CD1c-positive myeloid dendritic cell (primary cell): Measurements from ENCODE around the gene ZNF514.
"Not testable (repeated sequence)": the region's sequence is repeated elsewhere in the genome, so short reads cannot be mapped to it uniquely, and the experiment has no call there.

Experiments used
- DNase-seq: peaks from one replicate; pipeline ENCODE4 v3.0.0-alpha.2; 2016; ENCODE audit errors: extremely low spot score

The ZNF514 gene

DNA sequence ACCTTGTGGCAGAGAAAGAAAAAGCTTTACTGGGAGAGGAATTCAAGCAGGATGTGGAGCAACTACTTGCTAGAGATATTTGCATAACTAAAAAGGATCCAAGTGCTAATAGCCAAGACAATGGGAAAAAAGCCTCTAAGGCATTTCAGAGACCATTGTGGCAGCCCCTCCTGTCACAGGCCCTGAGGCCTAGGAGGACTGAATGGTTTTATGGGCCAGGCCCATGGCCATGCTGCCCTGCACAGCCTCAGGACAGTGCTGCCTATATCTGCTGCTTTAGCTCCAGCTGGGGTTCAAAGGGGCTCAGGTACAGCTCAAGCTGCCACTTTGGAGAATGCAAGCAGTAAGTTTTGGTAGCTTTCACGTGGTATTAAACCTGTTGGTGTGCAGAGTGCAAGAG is 20.9 kb downstream of the ZNF514 start:
- DNase-seq = no peak

DNA sequence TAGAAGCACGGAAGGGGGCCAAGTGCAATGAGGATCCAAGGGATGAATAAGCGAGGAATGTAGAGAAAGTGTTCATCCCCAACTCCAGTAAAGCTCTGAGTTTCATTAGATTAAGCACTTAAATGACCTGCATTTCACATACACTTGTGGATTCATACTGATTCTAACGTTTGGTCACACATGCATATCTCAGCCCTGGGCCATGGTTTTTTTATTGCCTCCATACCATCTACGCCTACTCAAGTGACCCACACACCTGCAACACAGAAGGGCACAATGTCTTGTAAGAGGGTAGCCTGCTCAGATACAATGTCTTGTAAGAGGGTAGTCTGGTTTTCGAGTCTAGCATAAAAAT is 37.5 kb downstream of the ZNF514 start:
- no peak for DNase-seq

DNA sequence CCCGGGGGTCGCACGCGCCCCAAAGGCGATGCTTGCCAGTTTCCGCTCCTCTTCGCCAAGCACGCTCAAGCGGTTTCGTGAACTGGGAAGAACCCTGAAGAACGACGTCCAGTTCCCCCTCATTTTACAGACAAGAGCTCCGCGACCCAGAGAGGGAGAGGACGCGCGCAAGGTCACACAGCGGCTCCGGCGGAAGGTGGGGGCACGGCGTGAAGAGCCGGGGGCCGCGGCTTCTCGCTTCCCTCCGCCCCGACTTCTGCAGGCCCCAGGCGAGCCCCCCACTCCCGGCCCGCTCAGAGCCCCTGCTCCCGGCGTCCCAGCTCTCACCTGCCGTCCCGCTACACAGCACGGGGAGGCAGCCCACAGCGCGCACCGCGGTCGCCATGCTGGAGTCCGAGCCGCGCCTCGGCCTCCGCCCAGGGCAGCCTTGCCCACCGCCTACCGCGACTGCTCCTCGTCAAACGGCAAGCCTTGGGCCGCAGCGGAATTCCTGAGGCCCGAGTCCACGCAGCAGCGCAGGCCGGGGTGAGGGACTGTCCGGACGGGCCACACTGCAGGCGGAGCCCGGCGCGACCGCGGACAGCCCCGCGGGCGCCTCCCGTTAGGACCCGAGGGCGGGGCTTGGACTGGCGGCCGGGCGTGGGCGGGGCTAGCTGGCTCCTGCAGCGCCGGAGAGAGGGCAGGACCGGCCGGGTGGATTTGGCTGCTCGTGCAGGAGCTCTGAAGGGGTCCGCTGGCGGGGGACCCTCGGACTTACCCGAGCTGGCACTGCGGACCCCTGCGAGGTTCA is 38.0 kb downstream of the ZNF514 start, which contains the start of gene MRPS5:
Gene MRPS5, minus strand, starts transcription at position 402 of the 790 bp plus-strand sequence. Its CDS starts 17 bp downstream, at position 385.
- peak; percentile 92 for DNase-seq

DNA sequence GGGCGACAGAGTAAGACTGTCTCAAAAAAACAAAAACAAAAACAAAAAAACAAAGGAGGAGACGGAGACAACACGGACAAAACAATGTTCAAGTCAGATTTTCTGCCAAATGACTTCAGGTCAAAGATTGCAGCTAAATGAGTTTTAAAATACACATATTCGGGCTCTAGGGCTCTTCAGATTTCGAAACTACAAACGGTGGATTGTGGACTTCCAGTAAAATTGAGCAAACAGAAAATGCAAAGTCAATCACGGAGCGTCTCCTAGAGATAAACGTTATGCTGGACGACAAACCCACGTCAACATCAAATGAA is 38.6 kb downstream of the ZNF514 start:
- no peak for DNase-seq

DNA sequence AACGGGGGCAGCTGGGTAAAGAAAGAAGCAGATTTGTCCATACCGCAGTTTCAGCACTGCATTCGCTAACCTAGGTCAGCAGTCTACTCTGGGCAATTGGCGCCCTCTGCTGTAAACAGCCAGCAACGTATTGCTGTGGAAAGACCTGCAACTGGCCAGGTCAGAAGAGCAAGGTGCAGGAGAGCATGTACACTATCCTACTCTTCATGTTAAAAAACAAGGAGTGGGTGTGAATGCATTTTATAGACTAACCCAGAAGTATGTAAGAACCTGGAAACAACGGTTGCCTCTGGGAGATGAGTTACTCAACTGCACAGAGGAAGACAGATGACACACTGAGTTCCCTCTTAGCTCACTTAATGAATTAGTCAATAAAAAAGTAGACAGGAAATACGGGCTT is 44.2 kb downstream of the ZNF514 start:
- peak; percentile 62 for DNase-seq

DNA sequence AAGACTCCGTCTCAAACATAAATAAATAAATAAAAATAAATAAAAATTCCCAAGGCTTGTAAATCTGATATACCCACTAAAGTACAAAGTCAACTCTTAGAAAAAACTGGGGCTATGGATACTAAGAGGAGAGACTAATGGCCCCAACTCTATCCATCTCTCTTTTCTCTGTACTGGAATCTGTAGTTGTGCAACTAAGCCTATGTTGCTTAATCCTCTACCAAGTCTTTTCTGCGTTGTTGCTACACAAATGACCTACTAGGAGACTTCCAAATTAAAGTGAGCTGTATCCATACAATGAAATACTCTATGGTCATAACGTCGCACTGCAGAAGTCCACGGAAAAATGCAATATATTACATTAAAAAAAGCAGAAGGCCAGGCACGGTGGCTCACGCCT is 46.2 kb downstream of the ZNF514 start:
- no peak for DNase-seq

DNA sequence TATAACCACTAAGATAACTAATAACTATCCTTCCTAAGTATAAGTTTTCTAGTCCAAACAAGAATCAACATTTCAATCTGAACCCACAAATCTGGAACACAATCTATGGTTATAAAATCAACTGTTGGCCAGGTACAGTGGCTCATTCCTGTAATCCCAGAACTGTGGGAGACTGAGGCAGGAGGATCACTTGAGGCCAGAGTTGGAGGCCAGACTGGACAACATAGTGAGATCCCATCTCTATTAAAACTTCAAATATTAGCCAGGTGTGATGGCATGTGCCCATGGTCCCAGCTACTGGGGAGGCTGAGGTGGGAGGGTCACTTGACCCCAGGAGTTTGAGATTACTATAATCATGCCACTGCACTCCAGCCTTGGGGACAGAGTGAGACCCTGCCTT is 49.3 kb downstream of the ZNF514 start:
- no peak for DNase-seq

DNA sequence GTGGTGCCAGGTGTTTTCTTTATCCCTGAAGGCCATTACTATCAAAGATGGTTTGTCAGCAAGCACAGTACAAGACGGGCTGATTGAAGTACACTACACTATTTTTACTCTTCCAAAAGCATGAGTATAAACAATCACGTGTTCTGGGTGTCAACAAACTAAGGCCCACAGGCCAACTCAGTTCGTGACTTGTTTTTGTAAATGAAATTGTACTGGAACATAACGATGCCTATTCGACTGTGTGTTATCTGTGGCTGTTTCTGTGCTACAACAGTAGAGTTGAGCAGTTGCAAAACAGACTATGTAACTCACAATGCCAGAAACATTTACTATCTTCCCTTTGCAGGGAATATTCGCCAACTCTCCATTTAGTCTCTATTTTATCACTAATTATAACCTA is 50.4 kb downstream of the ZNF514 start:
- no peak for DNase-seq

DNA sequence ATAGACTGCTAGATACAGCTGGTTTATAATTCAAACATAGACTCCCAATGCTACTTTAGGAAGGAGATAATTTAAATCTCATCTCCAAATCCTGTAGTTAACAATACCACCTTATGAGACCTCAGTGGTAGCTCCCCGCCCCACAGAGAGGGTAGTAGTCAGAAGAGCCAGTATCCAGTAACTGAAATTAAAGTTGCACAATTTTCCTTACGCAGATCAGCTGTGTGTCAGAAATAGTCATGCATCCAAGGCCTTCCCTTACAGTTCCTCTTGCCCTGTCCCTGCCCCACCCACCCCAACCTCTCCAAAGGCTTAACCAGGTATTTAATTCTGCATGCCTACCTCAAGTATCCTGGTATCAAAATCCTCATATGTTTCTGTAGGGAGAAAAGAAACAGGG is 53.6 kb downstream of the ZNF514 start:
- no peak for DNase-seq

DNA sequence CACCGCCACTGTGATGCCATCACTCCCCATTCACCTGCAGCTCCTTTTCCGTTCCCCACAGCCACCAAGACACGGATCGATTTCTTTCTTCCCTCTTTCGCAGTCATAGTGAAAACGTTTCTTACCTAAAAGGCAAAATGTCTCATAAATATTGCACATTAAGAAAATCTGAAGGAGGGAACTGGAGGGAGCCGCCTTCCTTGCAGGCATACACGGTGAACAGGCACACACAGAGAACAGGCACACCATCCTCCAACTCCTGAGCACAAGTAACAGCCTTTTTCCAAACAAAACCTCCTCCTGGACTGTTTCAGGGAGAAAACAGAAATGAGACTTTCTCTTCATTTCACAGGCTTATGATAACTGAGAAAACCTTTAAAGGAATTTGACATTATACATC is 55.0 kb downstream of the ZNF514 start:
- DNase-seq = no peak

DNA sequence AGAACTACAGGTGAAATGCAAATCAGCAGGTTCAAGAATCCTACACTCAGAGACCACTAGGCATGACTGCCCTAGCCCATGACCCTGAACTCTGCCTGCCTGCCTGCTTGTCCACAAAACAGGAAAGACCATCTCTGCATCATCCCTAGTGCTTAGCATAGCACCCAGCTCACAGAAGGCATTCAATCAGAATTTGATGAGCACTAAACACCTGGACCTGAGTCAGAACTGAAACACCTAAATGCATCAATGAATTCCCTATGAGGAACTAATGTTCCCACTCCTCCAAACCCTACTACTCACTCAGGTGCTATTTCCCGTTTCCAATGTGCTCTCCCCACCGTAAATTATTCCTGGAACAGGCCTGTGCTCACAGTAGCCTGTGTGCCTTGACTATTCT is 59.7 kb downstream of the ZNF514 start:
- DNase-seq = no peak

DNA sequence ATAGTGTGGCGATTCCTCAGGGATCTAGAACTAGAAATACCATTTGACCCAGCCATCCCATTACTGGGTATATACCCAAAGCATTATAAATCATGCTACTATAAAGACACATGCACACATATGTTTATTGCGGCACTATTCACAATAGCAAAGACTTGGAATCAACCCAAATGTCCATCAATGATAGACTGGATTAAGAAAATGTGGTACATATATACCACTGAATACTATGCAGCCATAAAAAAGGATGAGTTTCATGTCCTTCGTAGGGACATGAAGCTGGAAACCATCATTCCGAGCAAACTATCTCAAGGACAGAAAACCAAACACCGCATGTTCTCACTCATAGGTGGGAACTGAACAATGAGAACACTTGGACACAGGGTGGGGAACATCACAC is 61.4 kb downstream of the ZNF514 start:
- DNase-seq = not testable (repeated sequence)
